Measurements from ENCODE around the gene CDH23. TPM values are rescaled to one million over a fixed set of nuclear protein-coding genes. Genes with fewer than 3 reads are reported as not detected.

CDH23 gene
- total and polyA plus RNA-seq, 4 experiments from 2014 or later = 1.8 to 5.4 (median 3.6) TPM

DNA sequence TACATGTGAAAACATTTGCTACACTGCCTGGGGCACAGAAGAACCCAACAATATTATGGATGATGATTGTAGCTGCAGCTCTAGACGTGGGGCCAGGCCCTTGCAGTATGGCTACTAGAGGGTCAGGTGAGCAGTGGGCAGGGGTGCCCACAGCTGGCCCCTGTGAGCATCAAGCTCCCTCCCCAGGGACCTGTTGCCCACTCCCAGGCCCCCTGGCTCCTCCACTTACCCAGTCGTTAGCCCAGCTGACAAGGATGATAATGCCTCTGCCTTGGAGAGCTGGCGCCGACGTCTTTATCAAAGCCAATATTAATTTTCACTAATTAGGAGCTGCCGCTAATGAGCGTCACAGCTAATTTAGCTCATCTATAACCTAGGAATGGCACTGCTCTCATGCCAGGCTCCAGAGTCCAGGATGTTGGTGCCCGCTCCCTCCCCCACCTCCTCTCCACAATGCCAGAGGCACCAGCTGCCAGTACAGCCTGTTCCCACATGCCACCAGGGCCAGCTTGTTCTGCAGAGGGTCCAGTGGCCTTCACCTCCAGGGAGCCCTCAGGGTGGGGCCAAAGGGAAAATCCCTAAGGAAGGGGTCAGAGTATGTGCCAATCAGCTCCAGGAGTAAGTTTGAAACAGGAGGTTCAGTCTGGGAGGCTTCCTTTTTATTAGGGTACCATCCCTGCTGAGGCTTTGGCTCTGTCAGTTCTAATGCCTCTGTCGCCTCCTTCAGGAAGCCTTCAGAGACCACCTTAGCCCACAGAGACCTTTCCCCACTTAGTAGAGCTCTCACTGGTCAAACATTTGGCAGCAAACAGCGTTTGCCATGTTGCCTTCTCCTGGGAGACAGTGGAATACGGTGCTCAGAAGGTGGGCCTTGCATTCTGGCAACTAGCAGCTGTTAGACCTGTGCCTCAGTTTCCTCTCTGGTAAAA is 77.2 kb downstream of the CDH23 start:
- no peaks in the 10 kb centered on the region for H3K36me3 Mint-ChIP-seq
- Histone ChIP-seq H3K36me3 (ENCODE audit: insufficient read depth, low read length) (no peaks in the 10 kb centered on the region), H3K4me3 (ENCODE audit: low read length in 2 of 2) (no peak overlapping the region), H3K27me3 (ENCODE audit: insufficient read depth, low read length) (no peaks in the 10 kb centered on the region), H3K9me3 (ENCODE audit: control insufficient read depth in 1 of 2, low read length in 2 of 2) (no peaks in the 10 kb centered on the region), H3K4me1 (ENCODE audit: insufficient read depth, low read length) (no peaks in the 10 kb centered on the region), H3K27ac (ENCODE audit: low read depth, low read length) (no peak overlapping the region)
- H3K27ac Mint-ChIP-seq = no peak overlapping the region
- ChIA-PET POLR2A (ENCODE audit: partially characterized antibody) (no interaction called here), CTCF (ENCODE audit: partially characterized antibody) (no interaction called here)
- H3K4me3 Mint-ChIP-seq = no peak overlapping the region
- H3K4me1 Mint-ChIP-seq = no peaks in the 10 kb centered on the region
- no peaks in the 10 kb centered on the region for H3K9me3 Mint-ChIP-seq
- intact Hi-C loops (cut with micrococcal nuclease) = no loop called here
- DNase-seq = no peak
- peaks cover 7 to 8% of the 10 kb centered on the region in 2 donors for H3K27me3 Mint-ChIP-seq

GRCh38 chr10:71474702-71475242 is 78.1 kb downstream of the CDH23 start:
- intact Hi-C loops (cut with micrococcal nuclease) = no loop called here
- Histone ChIP-seq H3K4me1 (ENCODE audit: insufficient read depth, low read length) (no peaks in the 10 kb centered on the region), H3K4me3 (ENCODE audit: low read length in 2 of 2) (no peak overlapping the region), H3K27me3 (ENCODE audit: insufficient read depth, low read length) (no peaks in the 10 kb centered on the region), H3K36me3 (ENCODE audit: insufficient read depth, low read length) (no peaks in the 10 kb centered on the region), H3K27ac (ENCODE audit: low read depth, low read length) (no peak overlapping the region), H3K9me3 (ENCODE audit: control insufficient read depth in 1 of 2, low read length in 2 of 2) (no peaks in the 10 kb centered on the region)
- H3K4me3 Mint-ChIP-seq = no peak overlapping the region
- ChIA-PET POLR2A (ENCODE audit: partially characterized antibody) (no interaction called here), CTCF (ENCODE audit: partially characterized antibody) (interaction anchor here (1.0 kb wide), 1 partner anchor 30 kb away, joined by 3 read pairs; no protein-coding TSS in a partner anchor)
- H3K27me3 Mint-ChIP-seq = peaks cover 7 to 8% of the 10 kb centered on the region in 2 donors
- H3K9me3 Mint-ChIP-seq = no peaks in the 10 kb centered on the region
- DNase-seq = no peak
- no peak overlapping the region for H3K27ac Mint-ChIP-seq
- no peaks in the 10 kb centered on the region for H3K4me1 Mint-ChIP-seq
- no peaks in the 10 kb centered on the region for H3K36me3 Mint-ChIP-seq

DNA sequence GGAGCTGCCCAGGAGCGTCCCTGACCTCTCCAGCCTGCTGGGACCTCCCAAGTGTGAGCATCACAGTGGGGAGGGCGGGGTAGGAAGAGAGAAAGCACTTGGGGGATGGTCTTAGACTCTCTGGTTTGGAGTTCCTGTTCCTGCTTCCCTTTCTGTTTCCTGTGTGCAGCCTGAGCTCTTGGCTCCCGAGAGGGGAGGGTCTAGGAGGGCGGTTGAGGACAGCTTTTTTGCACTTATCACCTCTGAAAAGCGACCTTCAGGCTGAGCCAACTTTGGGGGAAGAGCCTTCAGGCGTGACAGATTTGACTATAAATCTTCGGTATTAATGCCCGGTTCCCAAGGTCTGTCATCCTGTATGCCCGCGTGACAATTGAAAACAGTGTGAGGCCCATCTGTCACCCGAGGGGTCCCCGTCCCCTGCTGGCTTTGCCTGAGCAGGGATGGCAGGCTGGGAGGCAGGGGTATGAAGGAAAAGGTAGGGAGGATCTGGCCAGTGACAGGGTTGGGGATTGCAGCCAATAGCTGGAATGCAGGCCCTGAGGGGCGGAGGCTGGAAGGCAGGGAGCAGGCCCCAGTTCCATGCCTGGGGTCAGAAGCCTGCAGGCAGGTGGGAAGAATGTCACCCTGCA is 78.6 kb downstream of the CDH23 start:
- ChIA-PET POLR2A (ENCODE audit: partially characterized antibody) (no interaction called here), CTCF (ENCODE audit: partially characterized antibody) (interaction anchor here (1.0 kb wide), 1 partner anchor 30 kb away, joined by 3 read pairs; no protein-coding TSS in a partner anchor)
- Mint-ChIP-seq H3K4me1 (no peaks in the 10 kb centered on the region), H3K27me3 (peaks cover 8 to 9% of the 10 kb centered on the region in 2 donors), H3K27ac (peak overlapping the region in 1 of 7 donors; percentile 22), H3K4me3 (no peak overlapping the region), H3K36me3 (no peaks in the 10 kb centered on the region), H3K9me3 (no peaks in the 10 kb centered on the region)
- intact Hi-C loops (cut with micrococcal nuclease) = no loop called here
- Histone ChIP-seq H3K9me3 (ENCODE audit: control insufficient read depth in 1 of 2, low read length in 2 of 2) (no peaks in the 10 kb centered on the region), H3K4me3 (ENCODE audit: low read length in 2 of 2) (no peak overlapping the region), H3K27ac (ENCODE audit: low read depth, low read length) (no peak overlapping the region), H3K4me1 (ENCODE audit: insufficient read depth, low read length) (no peaks in the 10 kb centered on the region), H3K27me3 (ENCODE audit: insufficient read depth, low read length) (no peaks in the 10 kb centered on the region), H3K36me3 (ENCODE audit: insufficient read depth, low read length) (no peaks in the 10 kb centered on the region)
- DNase-seq = no peak

GRCh38 chr10:71476228-71477011 is 79.7 kb downstream of the CDH23 start:
- Histone ChIP-seq H3K4me3 (ENCODE audit: low read length in 2 of 2) (no peak overlapping the region), H3K4me1 (ENCODE audit: insufficient read depth, low read length) (no peaks in the 10 kb centered on the region), H3K9me3 (ENCODE audit: control insufficient read depth in 1 of 2, low read length in 2 of 2) (no peaks in the 10 kb centered on the region), H3K27me3 (ENCODE audit: insufficient read depth, low read length) (no peaks in the 10 kb centered on the region), H3K36me3 (ENCODE audit: insufficient read depth, low read length) (no peaks in the 10 kb centered on the region), H3K27ac (ENCODE audit: low read depth, low read length) (no peak overlapping the region)
- no peak for DNase-seq
- Mint-ChIP-seq H3K27ac (no peak overlapping the region), H3K9me3 (no peaks in the 10 kb centered on the region), H3K4me1 (no peaks in the 10 kb centered on the region), H3K4me3 (no peak overlapping the region), H3K36me3 (no peaks in the 10 kb centered on the region), H3K27me3 (peaks cover 11 to 13% of the 10 kb centered on the region in 2 donors)
- intact Hi-C loops (cut with micrococcal nuclease) = no loop called here
- POLR2A ChIA-PET (ENCODE audit: partially characterized antibody) = no interaction called here
- CTCF ChIA-PET (ENCODE audit: partially characterized antibody) = no interaction called here

- Histone ChIP-seq H3K4me1 (ENCODE audit: insufficient read depth, low read length) (no peaks in the 10 kb centered on the region), H3K4me3 (ENCODE audit: low read length in 2 of 2) (no peak overlapping the region), H3K27ac (ENCODE audit: low read depth, low read length) (no peak overlapping the region), H3K9me3 (ENCODE audit: control insufficient read depth in 1 of 2, low read length in 2 of 2) (no peaks in the 10 kb centered on the region), H3K27me3 (ENCODE audit: insufficient read depth, low read length) (no peaks in the 10 kb centered on the region), H3K36me3 (ENCODE audit: insufficient read depth, low read length) (no peaks in the 10 kb centered on the region)
- no peak for DNase-seq
- Mint-ChIP-seq H3K27ac (no peak overlapping the region), H3K4me3 (no peak overlapping the region), H3K27me3 (peaks cover 13 to 14% of the 10 kb centered on the region in 2 donors), H3K9me3 (no peaks in the 10 kb centered on the region), H3K36me3 (no peaks in the 10 kb centered on the region), H3K4me1 (no peaks in the 10 kb centered on the region)
- CTCF ChIA-PET (ENCODE audit: partially characterized antibody) = no interaction called here
- POLR2A ChIA-PET (ENCODE audit: partially characterized antibody) = no interaction called here
- intact Hi-C loops (cut with micrococcal nuclease) = no loop called here
Observed at GRCh38 chr10:71478173-71478572, 81.5 kb downstream of the CDH23 start.

- no peaks in the 10 kb centered on the region for H3K4me1 Mint-ChIP-seq
- no peak for DNase-seq
- peaks cover 13 to 16% of the 10 kb centered on the region in 2 donors for H3K27me3 Mint-ChIP-seq
- ChIA-PET CTCF (ENCODE audit: partially characterized antibody) (no interaction called here), POLR2A (ENCODE audit: partially characterized antibody) (no interaction called here)
- H3K9me3 Mint-ChIP-seq = no peaks in the 10 kb centered on the region
- H3K27ac Mint-ChIP-seq = no peak overlapping the region
- Histone ChIP-seq H3K4me3 (ENCODE audit: low read length in 2 of 2) (no peak overlapping the region), H3K9me3 (ENCODE audit: control insufficient read depth in 1 of 2, low read length in 2 of 2) (no peaks in the 10 kb centered on the region), H3K27ac (ENCODE audit: low read depth, low read length) (no peak overlapping the region), H3K27me3 (ENCODE audit: insufficient read depth, low read length) (no peaks in the 10 kb centered on the region), H3K4me1 (ENCODE audit: insufficient read depth, low read length) (no peaks in the 10 kb centered on the region), H3K36me3 (ENCODE audit: insufficient read depth, low read length) (no peaks in the 10 kb centered on the region)
- intact Hi-C loops (cut with micrococcal nuclease) = no loop called here
- H3K4me3 Mint-ChIP-seq = no peak overlapping the region
- H3K36me3 Mint-ChIP-seq = no peaks in the 10 kb centered on the region
Observed at GRCh38 chr10:71478813-71479365, 82.2 kb downstream of the CDH23 start.

- H3K4me3 Mint-ChIP-seq = no peak overlapping the region
- H3K27me3 ChIP-seq (ENCODE audit: insufficient read depth, low read length) = no peaks in the 10 kb centered on the region
- DNase-seq = no peak
- H3K9me3 Mint-ChIP-seq = no peaks in the 10 kb centered on the region
- no peaks in the 10 kb centered on the region for H3K36me3 ChIP-seq (ENCODE audit: insufficient read depth, low read length)
- ChIA-PET CTCF (ENCODE audit: partially characterized antibody) (no interaction called here), POLR2A (ENCODE audit: partially characterized antibody) (no interaction called here)
- intact Hi-C loops (cut with micrococcal nuclease) = no loop called here
- H3K4me1 Mint-ChIP-seq = no peaks in the 10 kb centered on the region
- peaks cover 14 to 19% of the 10 kb centered on the region in 2 donors for H3K27me3 Mint-ChIP-seq
- no peaks in the 10 kb centered on the region for H3K36me3 Mint-ChIP-seq
- H3K27ac ChIP-seq (ENCODE audit: low read depth, low read length) = no peak overlapping the region
- H3K27ac Mint-ChIP-seq = no peak overlapping the region
- no peaks in the 10 kb centered on the region for H3K9me3 ChIP-seq (ENCODE audit: control insufficient read depth in 1 of 2, low read length in 2 of 2)
- no peaks in the 10 kb centered on the region for H3K4me1 ChIP-seq (ENCODE audit: insufficient read depth, low read length)
- no peak overlapping the region for H3K4me3 ChIP-seq (ENCODE audit: low read length in 2 of 2)
Observed at GRCh38 chr10:71479831-71480230, 83.1 kb downstream of the CDH23 start.

Measured in CD4-positive, alpha-beta memory T cell (primary cell).